ENCODE measurements around the gene TTLL11.
A peak's percentile ranks its signal among the peaks of the same experiment; 100 is the strongest.

TTLL11 gene

DNA sequence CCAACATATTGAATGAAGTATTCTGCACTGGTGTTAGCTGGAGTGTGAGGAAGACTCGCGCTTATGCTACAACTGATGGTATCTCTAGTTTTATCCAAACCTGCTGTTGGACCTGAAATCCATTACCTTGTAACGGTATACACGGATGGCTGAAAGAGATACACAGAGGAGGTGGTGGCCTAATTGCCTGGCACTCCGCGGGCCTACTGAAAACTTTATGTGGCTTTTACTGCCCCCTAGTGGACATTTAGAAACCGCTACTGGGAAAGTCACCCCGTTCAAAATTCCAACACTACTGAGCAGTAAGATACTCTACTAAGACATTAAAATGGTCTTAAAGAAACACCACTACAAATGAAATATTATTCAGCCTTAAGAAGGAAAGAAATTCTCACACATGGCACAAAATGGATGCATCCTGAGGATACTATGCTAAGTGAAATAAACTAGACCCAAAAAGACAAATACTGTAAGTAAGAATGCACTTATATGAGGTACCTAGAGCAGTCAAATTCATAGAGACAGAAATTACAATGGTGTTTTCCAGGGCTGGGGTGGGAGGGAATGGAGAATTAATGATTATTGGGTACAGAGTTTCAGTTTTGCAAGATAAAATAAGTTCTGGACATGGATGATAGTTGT, 100.4 kb downstream of the TTLL11 start:
- no peak for TF ChIP-seq EZH2phosphoT487 (IDR thresholded peaks at IDR 0.05; ENCODE audit: borderline replicate concordance, low read length)
- TF ChIP-seq, protein P1, sequence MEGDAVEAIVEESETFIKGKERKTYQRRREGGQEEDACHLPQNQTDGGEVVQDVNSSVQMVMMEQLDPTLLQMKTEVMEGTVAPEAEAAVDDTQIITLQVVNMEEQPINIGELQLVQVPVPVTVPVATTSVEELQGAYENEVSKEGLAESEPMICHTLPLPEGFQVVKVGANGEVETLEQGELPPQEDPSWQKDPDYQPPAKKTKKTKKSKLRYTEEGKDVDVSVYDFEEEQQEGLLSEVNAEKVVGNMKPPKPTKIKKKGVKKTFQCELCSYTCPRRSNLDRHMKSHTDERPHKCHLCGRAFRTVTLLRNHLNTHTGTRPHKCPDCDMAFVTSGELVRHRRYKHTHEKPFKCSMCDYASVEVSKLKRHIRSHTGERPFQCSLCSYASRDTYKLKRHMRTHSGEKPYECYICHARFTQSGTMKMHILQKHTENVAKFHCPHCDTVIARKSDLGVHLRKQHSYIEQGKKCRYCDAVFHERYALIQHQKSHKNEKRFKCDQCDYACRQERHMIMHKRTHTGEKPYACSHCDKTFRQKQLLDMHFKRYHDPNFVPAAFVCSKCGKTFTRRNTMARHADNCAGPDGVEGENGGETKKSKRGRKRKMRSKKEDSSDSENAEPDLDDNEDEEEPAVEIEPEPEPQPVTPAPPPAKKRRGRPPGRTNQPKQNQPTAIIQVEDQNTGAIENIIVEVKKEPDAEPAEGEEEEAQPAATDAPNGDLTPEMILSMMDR (IDR thresholded peaks at IDR 0.05; ENCODE audit: low read depth, low read length, poor library complexity, severe bottlenecking), result peak; percentile 88
- Histone ChIP-seq H3K4me2 (ENCODE audit: low read length) (peak overlapping the region; percentile 47), H3K27me3 (ENCODE audit: control insufficient read depth, low read length) (no peaks in the 10 kb centered on the region), H4K20me1 (ENCODE audit: control insufficient read depth, insufficient read depth, low read depth, low read length) (no peaks in the 10 kb centered on the region), H3K4me1 (ENCODE audit: control insufficient read depth, low read length) (peaks cover 24% of the 10 kb centered on the region), H3F3A (ENCODE audit: control insufficient read depth, insufficient read depth) (no peaks in the 10 kb centered on the region), H3K27ac (ENCODE audit: low read depth, low read length) (peak overlapping the region; percentile 24), H3K4me3 (ENCODE audit: low read length) (peak overlapping the region; percentile 24), H3K9me2 (replicated peaks; ENCODE audit: control insufficient read depth, low read length) (no peaks in the 10 kb centered on the region), H3K36me3 (ENCODE audit: control insufficient read depth, low read length) (no peaks in the 10 kb centered on the region), H3K79me2 (ENCODE audit: control insufficient read depth, low read length) (no peaks in the 10 kb centered on the region), H3K9me3 (ENCODE audit: control insufficient read depth, insufficient read depth, low read length) (no peaks in the 10 kb centered on the region)

- no peaks in the 10 kb centered on the region for H3K36me3 ChIP-seq (ENCODE audit: control insufficient read depth, low read length)
- H3K4me3 ChIP-seq (ENCODE audit: low read length), result no peak overlapping the region
- H4K20me1 ChIP-seq (ENCODE audit: control insufficient read depth, insufficient read depth, low read depth, low read length), result no peaks in the 10 kb centered on the region
- no peaks in the 10 kb centered on the region for H3F3A ChIP-seq (ENCODE audit: control insufficient read depth, insufficient read depth)
- no peak for TF ChIP-seq EZH2phosphoT487 (IDR thresholded peaks at IDR 0.05; ENCODE audit: borderline replicate concordance, low read length)
- TF ChIP-seq, protein P1 (IDR thresholded peaks at IDR 0.05; ENCODE audit: low read depth, low read length, poor library complexity, severe bottlenecking), result no peak
- no peaks in the 10 kb centered on the region for H3K79me2 ChIP-seq (ENCODE audit: control insufficient read depth, low read length)
- H3K9me3 ChIP-seq (ENCODE audit: control insufficient read depth, insufficient read depth, low read length), result no peaks in the 10 kb centered on the region
- H3K9me2 ChIP-seq (replicated peaks; ENCODE audit: control insufficient read depth, low read length), result no peaks in the 10 kb centered on the region
- H3K27ac ChIP-seq (ENCODE audit: low read depth, low read length), result no peak overlapping the region
- H3K27me3 ChIP-seq (ENCODE audit: control insufficient read depth, low read length), result no peaks in the 10 kb centered on the region
- H3K4me1 ChIP-seq (ENCODE audit: control insufficient read depth, low read length), result peaks cover 27% of the 10 kb centered on the region
- H3K4me2 ChIP-seq (ENCODE audit: low read length), result no peak overlapping the region
Observed at GRCh38 chr9:121991307-121991661, 101.8 kb downstream of the TTLL11 start.

- Histone ChIP-seq H3K4me2 (ENCODE audit: low read length) (no peak overlapping the region), H3K36me3 (ENCODE audit: control insufficient read depth, low read length) (no peaks in the 10 kb centered on the region), H3K27ac (ENCODE audit: low read depth, low read length) (no peak overlapping the region), H4K20me1 (ENCODE audit: control insufficient read depth, insufficient read depth, low read depth, low read length) (no peaks in the 10 kb centered on the region), H3F3A (ENCODE audit: control insufficient read depth, insufficient read depth) (no peaks in the 10 kb centered on the region), H3K4me1 (ENCODE audit: control insufficient read depth, low read length) (peaks cover 27% of the 10 kb centered on the region), H3K9me2 (replicated peaks; ENCODE audit: control insufficient read depth, low read length) (no peaks in the 10 kb centered on the region), H3K79me2 (ENCODE audit: control insufficient read depth, low read length) (no peaks in the 10 kb centered on the region), H3K27me3 (ENCODE audit: control insufficient read depth, low read length) (no peaks in the 10 kb centered on the region), H3K9me3 (ENCODE audit: control insufficient read depth, insufficient read depth, low read length) (no peaks in the 10 kb centered on the region), H3K4me3 (ENCODE audit: low read length) (no peak overlapping the region)
- no peak for TF ChIP-seq EZH2phosphoT487 (IDR thresholded peaks at IDR 0.05; ENCODE audit: borderline replicate concordance, low read length)
- TF ChIP-seq, protein P1 (IDR thresholded peaks at IDR 0.05; ENCODE audit: low read depth, low read length, poor library complexity, severe bottlenecking), result no peak
Observed at GRCh38 chr9:121990600-121991306, 102.4 kb downstream of the TTLL11 start.

Data from DOHH2 (cell line).